Measurements from ENCODE around the gene METTL27.

GRCh38 chr7:73812996-73813395, 29.3 kb downstream of the METTL27 start:
- TF ChIP-seq SRSF9 (IDR thresholded peaks at IDR 0.05; ENCODE audit: borderline replicate concordance, low read depth, low read length) (no peak), PTBP1 (IDR thresholded peaks at IDR 0.05; ENCODE audit: low read depth, low read length) (no peak), SIRT6 (IDR thresholded peaks at IDR 0.05; ENCODE audit: low read depth, low read length) (no peak), HDAC1 (IDR thresholded peaks at IDR 0.05) (no peak), ZKSCAN1 (IDR thresholded peaks at IDR 0.05; ENCODE audit: low read depth, low read length) (no peak), ZNF583 (CRISPR knock-in tag; IDR thresholded peaks at IDR 0.05) (no peak), ETS1 (conservative IDR thresholded peaks at IDR 0.05; ENCODE audit: control insufficient read depth, low read depth, low read length) (no peak), ZBTB2 (IDR thresholded peaks at IDR 0.05) (no peak)
